HCT116 (cell line): Measurements from ENCODE around the gene CDH4. TPM values are rescaled to one million over a fixed set of nuclear protein-coding genes. Genes with fewer than 3 reads are reported as not detected.

Source experiments
- ATAC-seq: fragments of 200-7000 bp; cut with Tn5 transposase; 2 replicates; pipeline ENCODE4 v1.9.1; 2020; ENCODE audit warnings: mild to moderate bottlenecking, moderate library complexity
- BruUV-seq: library from RNA; stranded (reverse); fragments of 400-500 nt; replicated peaks from 2 replicates; lab custom pipeline; 2021; lab: Mats Ljungman, UMichigan
- CTCF ChIA-PET: fragments of 300-600 bp; sonication (Branson Sonifier 250); formaldehyde crosslinking; loops from one replicate; lab custom pipeline; 2021; ENCODE audit warnings: antibody characterized with exemption; lab: Charles Lee
- POLR2A ChIA-PET: fragments of 300-600, 350-600 bp; sonication (Branson Sonifier 250); formaldehyde crosslinking; loops from one replicate; lab custom pipeline; 2021; ENCODE audit warnings: antibody characterized with exemption; lab: Charles Lee
- RAD21 ChIA-PET, 2 experiments: fragments of 300-600 bp; sonication (Branson Sonifier 250); formaldehyde crosslinking; loops; one replicate each; lab custom pipeline; 2023; ENCODE audit warnings: low total read pairs in 2 of 2; ENCODE audit not compliant: uncharacterized antibody in 2 of 2, unreplicated experiment in 2 of 2, low non-redundant PET in 1 of 2; lab: Charles Lee
- DNase-seq: peaks from one replicate; pipeline ENCODE4 v3.0.0-alpha.2; 2010; ENCODE audit warnings: low read depth, low spot score
- H2AFZ ChIP-seq: fragments of 200-600 bp; shearing (Covaris generic), sonication (generic); 2 replicates; pipeline ENCODE4 v1.6.1; 2017; ENCODE audit warnings: low read depth, mixed run types, mixed read lengths, antibody characterized with exemption, low read length; ENCODE audit not compliant: poor library complexity, severe bottlenecking
- H3K27ac ChIP-seq: 2 replicates; pipeline ENCODE4 v1.5.1; 2012; ENCODE audit warnings: low read depth, low read length
- H3K27me3 ChIP-seq: fragments of 200-600 bp; sonication (generic); 2 replicates; pipeline ENCODE4 v1.6.1; 2016; ENCODE audit warnings: mixed run types, low read length, mixed read lengths; ENCODE audit not compliant: insufficient read depth
- H3K36me3 ChIP-seq, 2 experiments: fragments of 200-500 bp in 1 of 2; fragments of 200-600 bp in 1 of 2; sonication (Bioruptor generic) in 1 of 2; sonication (generic) in 1 of 2; 2 replicates each; pipeline versions ENCODE4 v1.5.1 to v1.6.1; 2014 to 2016; ENCODE audit warnings: low read length in 2 of 2, inconsistent platforms in 1 of 2, mixed read lengths in 1 of 2, mixed run types in 1 of 2; ENCODE audit not compliant: insufficient read depth in 2 of 2, control insufficient read depth in 1 of 2
- H3K4me1 ChIP-seq, 2 experiments: fragments of 200-600 bp in 1 of 2; sonication (generic) in 1 of 2; 2 replicates each; pipeline versions ENCODE4 v1.5.1 to v1.6.1; 2012 to 2017; ENCODE audit warnings: low read length in 2 of 2, inconsistent platforms in 1 of 2, mild to moderate bottlenecking in 1 of 2, mixed read lengths in 1 of 2, mixed run types in 1 of 2, moderate library complexity in 1 of 2; ENCODE audit not compliant: insufficient read depth in 2 of 2, control insufficient read depth in 1 of 2
- H3K4me2 ChIP-seq: fragments of 200-600 bp; sonication (generic); 2 replicates; pipeline ENCODE4 v1.6.1; 2017; ENCODE audit warnings: mixed run types, low read length, mixed read lengths
- H3K4me3 ChIP-seq, 2 experiments: fragments of 200-600 bp in 1 of 2; sonication (generic) in 1 of 2; replicated peaks in 1 of 2; 2 replicates each; pipeline ENCODE4 v1.5.1; 2011 to 2016; ENCODE audit warnings: low read length in 2 of 2, control low read depth in 1 of 2, low read depth in 1 of 2, mild to moderate bottlenecking in 1 of 2, mixed read lengths in 1 of 2, mixed run types in 1 of 2
- H3K79me2 ChIP-seq: fragments of 200-600 bp; sonication (generic); 2 replicates; pipeline ENCODE4 v1.6.1; 2017; ENCODE audit warnings: mild to moderate bottlenecking, mixed run types, low read length, moderate library complexity, mixed read lengths; ENCODE audit not compliant: insufficient read depth
- H3K9ac ChIP-seq: fragments of 200-600 bp; sonication (generic); 2 replicates; pipeline ENCODE4 v1.6.1; 2016; ENCODE audit warnings: low read length, mixed read lengths
- H3K9me2 ChIP-seq: fragments of 200-600 bp; sonication (generic), shearing (Covaris generic); 2 replicates; pipeline ENCODE4 v1.6.1; 2017; ENCODE audit warnings: mixed run types, mild to moderate bottlenecking, moderate library complexity; ENCODE audit not compliant: insufficient read depth
- H3K9me3 ChIP-seq, 2 experiments: fragments of 200-500 bp in 1 of 2; fragments of 200-600 bp in 1 of 2; sonication (Bioruptor generic) in 1 of 2; sonication (generic) in 1 of 2; 2 replicates each; pipeline ENCODE4 v1.6.1; 2014 to 2017; ENCODE audit warnings: low read length in 2 of 2, mixed read lengths in 2 of 2, inconsistent platforms in 1 of 2, low read depth in 1 of 2, mild to moderate bottlenecking in 1 of 2, mixed run types in 1 of 2, moderate library complexity in 1 of 2; ENCODE audit not compliant: control insufficient read depth in 1 of 2, insufficient read depth in 1 of 2
- H4K20me1 ChIP-seq: fragments of 200-600 bp; sonication (generic), shearing (Covaris generic); 2 replicates; pipeline ENCODE4 v1.6.1; 2017; ENCODE audit warnings: mixed run types, mild to moderate bottlenecking, moderate library complexity; ENCODE audit not compliant: insufficient read depth
- CBX3 ChIP-seq: IDR thresholded peaks from 2 replicates; pipeline ENCODE4 v1.6.1; 2012; ENCODE audit warnings: low read depth
- EGR1 ChIP-seq: IDR thresholded peaks from 2 replicates; pipeline ENCODE4 v1.6.1; 2012; ENCODE audit warnings: low read depth
- EZH2 ChIP-seq: fragments of 200-600 bp; sonication (generic); IDR thresholded peaks from 2 replicates; pipeline ENCODE4 v1.6.1; 2017; ENCODE audit warnings: antibody characterized with exemption, mixed run types
- EZH2phosphoT487 ChIP-seq: fragments of 200-600 bp; IDR thresholded peaks from 2 replicates; pipeline ENCODE4 v1.6.1; 2018; ENCODE audit warnings: antibody characterized with exemption, borderline replicate concordance
- FOSL1 ChIP-seq: IDR thresholded peaks from 2 replicates; pipeline ENCODE4 v1.6.1; 2012; ENCODE audit warnings: low read depth
- JUND ChIP-seq: IDR thresholded peaks from 2 replicates; pipeline ENCODE4 v1.6.1; 2012
- POLR2A ChIP-seq: IDR thresholded peaks from 2 replicates; pipeline ENCODE4 v1.7.0; 2011; ENCODE audit warnings: borderline replicate concordance; ENCODE audit not compliant: insufficient read depth, insufficient read length; ENCODE audit errors: extremely low read depth
- POLR2AphosphoS5 ChIP-seq: IDR thresholded peaks from 2 replicates; pipeline ENCODE4 v1.6.1; 2011; ENCODE audit warnings: mild to moderate bottlenecking, low read depth, low read length, moderate library complexity
- RAD21 ChIP-seq: IDR thresholded peaks from 2 replicates; pipeline ENCODE4 v1.6.1; 2012; ENCODE audit warnings: low read depth, mild to moderate bottlenecking
- SIN3A ChIP-seq: IDR thresholded peaks from 2 replicates; pipeline ENCODE4 v1.6.1; 2012; ENCODE audit warnings: low read depth
- SRF ChIP-seq: IDR thresholded peaks from 2 replicates; pipeline ENCODE4 v1.6.1; 2012; ENCODE audit warnings: low read depth
- ZFX ChIP-seq: fragments of 450-650 bp; IDR thresholded peaks from 2 replicates; pipeline ENCODE4 v1.6.1; 2017
- ZNF274 ChIP-seq: fragments of 200-500 bp; sonication (Bioruptor generic); IDR thresholded peaks from 2 replicates; pipeline ENCODE4 v1.6.1; 2014; ENCODE audit warnings: mild to moderate bottlenecking, low read depth, low read length, inconsistent platforms
- intact Hi-C: fragments of 100-400 bp; cut with micrococcal nuclease; formaldehyde crosslinking; loops from 2 replicates; pipeline ENCODE4 v1.10.0; 2022
- total RNA-seq: library from RNA; stranded (reverse); gene quantifications from one replicate; pipeline ENCODE4 v1.2.1, GENCODE V29; 2021; ENCODE audit not compliant: unreplicated experiment
- TF ChIP-seq, protein P1 (sequence below): IDR thresholded peaks from 2 replicates; pipeline ENCODE4 v1.6.1; 2012; ENCODE audit warnings: low read depth
- TF ChIP-seq, protein P2 (sequence below): IDR thresholded peaks from 2 replicates; pipeline ENCODE4 v1.6.1; 2012
- TF ChIP-seq, protein P3 (sequence below), 3 experiments: fragments of 200-600 bp in 1 of 3; sonication (generic) in 1 of 3; IDR thresholded peaks in 2 of 3; conservative IDR thresholded peaks in 1 of 3; 2 replicates each; pipeline ENCODE4 v1.5.1; 2012 to 2017; ENCODE audit warnings: low read depth in 2 of 3, low read length in 2 of 3, antibody characterized with exemption in 1 of 3, borderline replicate concordance in 1 of 3, control low read depth in 1 of 3, mild to moderate bottlenecking in 1 of 3, mixed read lengths in 1 of 3, mixed run types in 1 of 3, moderate library complexity in 1 of 3; ENCODE audit not compliant: insufficient read depth in 1 of 3

CDH4 gene
- total RNA-seq, 1 experiment from 2014 or later = not detected

DNA sequence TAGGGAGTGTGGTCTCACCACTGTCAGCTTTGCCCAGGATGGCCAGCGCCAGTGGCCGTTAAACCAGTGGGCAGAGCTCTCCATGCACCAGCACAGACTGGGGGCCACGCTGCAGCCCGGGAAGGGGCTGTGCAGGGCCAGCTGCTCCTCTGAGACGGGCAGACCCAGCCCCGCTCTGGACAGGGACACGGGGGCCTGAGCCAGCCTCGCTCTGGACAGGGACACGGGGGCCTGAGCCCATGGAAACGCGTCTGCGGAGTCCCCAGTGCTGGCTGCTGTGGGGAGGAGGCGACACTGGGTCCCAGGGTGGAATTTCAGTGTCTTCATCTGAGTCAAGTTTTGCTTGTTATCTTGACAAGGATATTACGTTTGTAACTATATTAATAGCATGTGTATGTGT lies 402.7 kb downstream of the CDH4 start:
- no peak for ATAC-seq
- no peaks in the 10 kb centered on the region for H3K9me3 ChIP-seq
- no peak for DNase-seq
- H3K27me3 ChIP-seq = peaks cover 15% of the 10 kb centered on the region
- no peaks in the 10 kb centered on the region for H4K20me1 ChIP-seq
- no TSS peak for BruUV-seq
- H3K36me3 ChIP-seq = no peaks in the 10 kb centered on the region
- RAD21 ChIA-PET = no interaction called here
- H3K9me2 ChIP-seq = no peaks in the 10 kb centered on the region
- no peak overlapping the region for H3K27ac ChIP-seq
- H2AFZ ChIP-seq = no peak overlapping the region
- no peaks in the 10 kb centered on the region for H3K4me1 ChIP-seq
- intact Hi-C loops = no loop called here
- H3K9ac ChIP-seq = no peak overlapping the region
- TF ChIP-seq, protein P1, sequence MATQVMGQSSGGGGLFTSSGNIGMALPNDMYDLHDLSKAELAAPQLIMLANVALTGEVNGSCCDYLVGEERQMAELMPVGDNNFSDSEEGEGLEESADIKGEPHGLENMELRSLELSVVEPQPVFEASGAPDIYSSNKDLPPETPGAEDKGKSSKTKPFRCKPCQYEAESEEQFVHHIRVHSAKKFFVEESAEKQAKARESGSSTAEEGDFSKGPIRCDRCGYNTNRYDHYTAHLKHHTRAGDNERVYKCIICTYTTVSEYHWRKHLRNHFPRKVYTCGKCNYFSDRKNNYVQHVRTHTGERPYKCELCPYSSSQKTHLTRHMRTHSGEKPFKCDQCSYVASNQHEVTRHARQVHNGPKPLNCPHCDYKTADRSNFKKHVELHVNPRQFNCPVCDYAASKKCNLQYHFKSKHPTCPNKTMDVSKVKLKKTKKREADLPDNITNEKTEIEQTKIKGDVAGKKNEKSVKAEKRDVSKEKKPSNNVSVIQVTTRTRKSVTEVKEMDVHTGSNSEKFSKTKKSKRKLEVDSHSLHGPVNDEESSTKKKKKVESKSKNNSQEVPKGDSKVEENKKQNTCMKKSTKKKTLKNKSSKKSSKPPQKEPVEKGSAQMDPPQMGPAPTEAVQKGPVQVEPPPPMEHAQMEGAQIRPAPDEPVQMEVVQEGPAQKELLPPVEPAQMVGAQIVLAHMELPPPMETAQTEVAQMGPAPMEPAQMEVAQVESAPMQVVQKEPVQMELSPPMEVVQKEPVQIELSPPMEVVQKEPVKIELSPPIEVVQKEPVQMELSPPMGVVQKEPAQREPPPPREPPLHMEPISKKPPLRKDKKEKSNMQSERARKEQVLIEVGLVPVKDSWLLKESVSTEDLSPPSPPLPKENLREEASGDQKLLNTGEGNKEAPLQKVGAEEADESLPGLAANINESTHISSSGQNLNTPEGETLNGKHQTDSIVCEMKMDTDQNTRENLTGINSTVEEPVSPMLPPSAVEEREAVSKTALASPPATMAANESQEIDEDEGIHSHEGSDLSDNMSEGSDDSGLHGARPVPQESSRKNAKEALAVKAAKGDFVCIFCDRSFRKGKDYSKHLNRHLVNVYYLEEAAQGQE = no peak
- TF ChIP-seq CBX3 (no peak), ZNF274 (no peak), EZH2phosphoT487 (no peak), POLR2AphosphoS5 (no peak), SRF (no peak), JUND (no peak), RAD21 (no peak), POLR2A (no peak), ZFX (no peak), EZH2 (no peak), FOSL1 (no peak), SIN3A (no peak), EGR1 (no peak)
- TF ChIP-seq, protein P2, sequence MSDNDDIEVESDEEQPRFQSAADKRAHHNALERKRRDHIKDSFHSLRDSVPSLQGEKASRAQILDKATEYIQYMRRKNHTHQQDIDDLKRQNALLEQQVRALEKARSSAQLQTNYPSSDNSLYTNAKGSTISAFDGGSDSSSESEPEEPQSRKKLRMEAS = no peak
- TF ChIP-seq, protein P3, sequence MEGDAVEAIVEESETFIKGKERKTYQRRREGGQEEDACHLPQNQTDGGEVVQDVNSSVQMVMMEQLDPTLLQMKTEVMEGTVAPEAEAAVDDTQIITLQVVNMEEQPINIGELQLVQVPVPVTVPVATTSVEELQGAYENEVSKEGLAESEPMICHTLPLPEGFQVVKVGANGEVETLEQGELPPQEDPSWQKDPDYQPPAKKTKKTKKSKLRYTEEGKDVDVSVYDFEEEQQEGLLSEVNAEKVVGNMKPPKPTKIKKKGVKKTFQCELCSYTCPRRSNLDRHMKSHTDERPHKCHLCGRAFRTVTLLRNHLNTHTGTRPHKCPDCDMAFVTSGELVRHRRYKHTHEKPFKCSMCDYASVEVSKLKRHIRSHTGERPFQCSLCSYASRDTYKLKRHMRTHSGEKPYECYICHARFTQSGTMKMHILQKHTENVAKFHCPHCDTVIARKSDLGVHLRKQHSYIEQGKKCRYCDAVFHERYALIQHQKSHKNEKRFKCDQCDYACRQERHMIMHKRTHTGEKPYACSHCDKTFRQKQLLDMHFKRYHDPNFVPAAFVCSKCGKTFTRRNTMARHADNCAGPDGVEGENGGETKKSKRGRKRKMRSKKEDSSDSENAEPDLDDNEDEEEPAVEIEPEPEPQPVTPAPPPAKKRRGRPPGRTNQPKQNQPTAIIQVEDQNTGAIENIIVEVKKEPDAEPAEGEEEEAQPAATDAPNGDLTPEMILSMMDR (IDR thresholded peaks at IDR 0.05 in 2 of 3, conservative IDR thresholded peaks at IDR 0.05 in 1 of 3; ENCODE audit: borderline replicate concordance in 1 of 3, insufficient read depth in 1 of 3, low read depth in 2 of 3, low read length in 2 of 3) = no peak
- H3K4me3 ChIP-seq = no peak overlapping the region
- POLR2A ChIA-PET = no interaction called here
- CTCF ChIA-PET = no interaction called here
- no peaks in the 10 kb centered on the region for H3K79me2 ChIP-seq
- H3K4me2 ChIP-seq = no peak overlapping the region
